ENCODE data around the gene KCTD11. TPM values are rescaled to one million over a fixed set of nuclear protein-coding genes. Genes with fewer than 3 reads are reported as not detected.

The KCTD11 gene
- total RNA-seq, 2 experiments from 2014 or later: 6.0 to 8.6 TPM

- CTCF ChIA-PET (ENCODE audit: unreplicated experiment): no interaction called here
- peaks cover 9% of the 10 kb centered on the region for H3K4me1 ChIP-seq (ENCODE audit: insufficient read depth, low read length, poor library complexity, severe bottlenecking)
- no peaks in the 10 kb centered on the region for H3K9me3 ChIP-seq (ENCODE audit: low read length)
- H3K79me2 ChIP-seq (ENCODE audit: insufficient read depth, low read depth, low read length): no peaks in the 10 kb centered on the region
- TF ChIP-seq, protein P1, sequence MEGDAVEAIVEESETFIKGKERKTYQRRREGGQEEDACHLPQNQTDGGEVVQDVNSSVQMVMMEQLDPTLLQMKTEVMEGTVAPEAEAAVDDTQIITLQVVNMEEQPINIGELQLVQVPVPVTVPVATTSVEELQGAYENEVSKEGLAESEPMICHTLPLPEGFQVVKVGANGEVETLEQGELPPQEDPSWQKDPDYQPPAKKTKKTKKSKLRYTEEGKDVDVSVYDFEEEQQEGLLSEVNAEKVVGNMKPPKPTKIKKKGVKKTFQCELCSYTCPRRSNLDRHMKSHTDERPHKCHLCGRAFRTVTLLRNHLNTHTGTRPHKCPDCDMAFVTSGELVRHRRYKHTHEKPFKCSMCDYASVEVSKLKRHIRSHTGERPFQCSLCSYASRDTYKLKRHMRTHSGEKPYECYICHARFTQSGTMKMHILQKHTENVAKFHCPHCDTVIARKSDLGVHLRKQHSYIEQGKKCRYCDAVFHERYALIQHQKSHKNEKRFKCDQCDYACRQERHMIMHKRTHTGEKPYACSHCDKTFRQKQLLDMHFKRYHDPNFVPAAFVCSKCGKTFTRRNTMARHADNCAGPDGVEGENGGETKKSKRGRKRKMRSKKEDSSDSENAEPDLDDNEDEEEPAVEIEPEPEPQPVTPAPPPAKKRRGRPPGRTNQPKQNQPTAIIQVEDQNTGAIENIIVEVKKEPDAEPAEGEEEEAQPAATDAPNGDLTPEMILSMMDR (conservative IDR thresholded peaks at IDR 0.05; ENCODE audit: low read length): no peak
- no peak for TF ChIP-seq EZH2phosphoT487 (IDR thresholded peaks at IDR 0.05; ENCODE audit: borderline replicate concordance, low read depth, low read length)
- POLR2A ChIA-PET: interaction anchor here (0.6 kb wide), 1 partner anchor 165 kb away, joined by 4 read pairs; no protein-coding TSS in a partner anchor
- intact Hi-C loops (cut with micrococcal nuclease; ENCODE audit: unreplicated experiment): no loop called here
- no peak overlapping the region for H2AFZ ChIP-seq (ENCODE audit: low read length)
- no peak overlapping the region for H3K27ac ChIP-seq (ENCODE audit: low read depth, low read length, poor library complexity, severe bottlenecking)
- no peak overlapping the region for H3K4me2 ChIP-seq (ENCODE audit: low read length)
- H3K36me3 ChIP-seq (ENCODE audit: insufficient read depth, low read length): peaks cover 12% of the 10 kb centered on the region; the same call in 1 of the 2 replicates
- BruUV-seq (replicated peaks): TSS peak; percentile 77
- no peak for DNase-seq (ENCODE audit: low spot score)
- no peaks in the 10 kb centered on the region for H3K9me2 ChIP-seq (ENCODE audit: insufficient read depth, low read length)
- H3K4me3 ChIP-seq (ENCODE audit: low read depth, low read length, poor library complexity, severe bottlenecking): no peak overlapping the region
- no peaks in the 10 kb centered on the region for H4K20me1 ChIP-seq (ENCODE audit: insufficient read depth, low read length)
Measured at GRCh38 chr17:7389924-7390910, 38.3 kb downstream of the KCTD11 start.

DNA sequence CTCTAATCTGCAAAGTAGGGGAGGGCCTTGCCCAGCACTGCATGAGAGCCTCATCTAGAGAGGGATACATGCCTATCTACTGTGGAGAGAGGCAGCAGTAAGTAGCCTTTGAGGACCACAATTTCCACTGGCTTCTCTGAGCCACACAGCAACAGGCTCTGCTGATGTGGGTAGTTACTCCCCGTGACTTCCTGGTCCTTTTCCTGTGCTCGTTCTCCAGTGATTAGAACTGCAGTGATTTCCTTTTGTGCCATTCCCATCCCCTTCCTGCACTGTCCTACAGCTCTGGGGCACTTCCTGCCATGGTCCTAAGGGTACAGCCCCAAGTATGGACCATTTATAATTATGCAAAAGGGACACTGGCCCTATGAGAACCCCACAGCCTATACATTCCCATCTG, 39.3 kb downstream of the KCTD11 start:
- Histone ChIP-seq H3K4me3 (ENCODE audit: low read depth, low read length, poor library complexity, severe bottlenecking) (no peak overlapping the region), H3K9me2 (ENCODE audit: insufficient read depth, low read length) (no peaks in the 10 kb centered on the region), H3K4me2 (ENCODE audit: low read length) (no peak overlapping the region), H2AFZ (ENCODE audit: low read length) (no peak overlapping the region), H3K9me3 (ENCODE audit: low read length) (no peaks in the 10 kb centered on the region), H3K4me1 (ENCODE audit: insufficient read depth, low read length, poor library complexity, severe bottlenecking) (peaks cover 9% of the 10 kb centered on the region), H3K36me3 (ENCODE audit: insufficient read depth, low read length) (peaks cover 12% of the 10 kb centered on the region; the same call in 1 of the 2 replicates), H3K27ac (ENCODE audit: low read depth, low read length, poor library complexity, severe bottlenecking) (no peak overlapping the region), H4K20me1 (ENCODE audit: insufficient read depth, low read length) (no peaks in the 10 kb centered on the region), H3K79me2 (ENCODE audit: insufficient read depth, low read depth, low read length) (no peaks in the 10 kb centered on the region)
- no peak for TF ChIP-seq EZH2phosphoT487 (IDR thresholded peaks at IDR 0.05; ENCODE audit: borderline replicate concordance, low read depth, low read length)
- TF ChIP-seq, protein P1 (conservative IDR thresholded peaks at IDR 0.05; ENCODE audit: low read length): no peak
- no peak for DNase-seq (ENCODE audit: low spot score)
- BruUV-seq (replicated peaks): no TSS peak
- intact Hi-C loops (cut with micrococcal nuclease; ENCODE audit: unreplicated experiment): no loop called here
- CTCF ChIA-PET (ENCODE audit: unreplicated experiment): no interaction called here
- POLR2A ChIA-PET: no interaction called here
